Stimulated activated CD8-positive, alpha-beta memory T cell treated with anti-CD3 and anti-CD28 coated beads, Interleukin-12 subunit alpha, Interleukin-12 subunit beta, amount 100 ng/mL, for 24 hours (primary cell): Measurements from ENCODE around the gene RABGEF1.
"Not testable (repeated sequence)": the region's sequence is repeated elsewhere in the genome, so short reads cannot be mapped to it uniquely, and the experiment has no call there.

Source experiments
- DNase-seq: peaks from one replicate; pipeline ENCODE4 v3.0.0-alpha.2; 2020; ENCODE audit errors: extremely low read depth

The RABGEF1 gene

GRCh38 chr7:66815186-66815875 lies 74.8 kb downstream of the RABGEF1 start:
- DNase-seq, result not testable (repeated sequence)

- no peak for DNase-seq
These were observed 75.4 kb downstream of the RABGEF1 start for GRCh38 chr7:66815951-66816350.

GRCh38 chr7:66816658-66817057 lies 76.1 kb downstream of the RABGEF1 start:
- DNase-seq, result not testable (repeated sequence)

- DNase-seq, result not testable (repeated sequence)
These were observed 76.8 kb downstream of the RABGEF1 start for GRCh38 chr7:66817208-66817795.

GRCh38 chr7:66817956-66818355 lies 77.4 kb downstream of the RABGEF1 start:
- not testable (repeated sequence) for DNase-seq

- no peak for DNase-seq
These were observed 83.5 kb downstream of the RABGEF1 start for GRCh38 chr7:66824041-66824440.

- DNase-seq, result not testable (repeated sequence)
These were observed 85.0 kb downstream of the RABGEF1 start for GRCh38 chr7:66825538-66825937.

GRCh38 chr7:66826649-66827048 lies 86.1 kb downstream of the RABGEF1 start:
- no peak for DNase-seq

GRCh38 chr7:66830976-66831375 lies 90.4 kb downstream of the RABGEF1 start:
- DNase-seq, result not testable (repeated sequence)

GRCh38 chr7:66832531-66833351 lies 92.2 kb downstream of the RABGEF1 start:
- no peak for DNase-seq

- DNase-seq, result no peak
These were observed 96.5 kb downstream of the RABGEF1 start for GRCh38 chr7:66837007-66837406.

- DNase-seq, result no peak
These were observed 97.1 kb downstream of the RABGEF1 start for GRCh38 chr7:66837661-66838060.

GRCh38 chr7:66839814-66840213 lies 99.3 kb downstream of the RABGEF1 start:
- no peak for DNase-seq

- DNase-seq, result no peak
These were observed 99.8 kb downstream of the RABGEF1 start for GRCh38 chr7:66840316-66840715.

- no peak for DNase-seq
These were observed 101.4 kb downstream of the RABGEF1 start for GRCh38 chr7:66841898-66842297.

GRCh38 chr7:66843492-66843891 lies 103.0 kb downstream of the RABGEF1 start:
- not testable (repeated sequence) for DNase-seq

- DNase-seq, result peak; percentile 92
These were observed 104.2 kb downstream of the RABGEF1 start for GRCh38 chr7:66844552-66845378.

- DNase-seq, result no peak
These were observed 105.0 kb downstream of the RABGEF1 start for GRCh38 chr7:66845379-66846095.

- not testable (repeated sequence) for DNase-seq
These were observed 105.5 kb downstream of the RABGEF1 start for GRCh38 chr7:66846096-66846445.

- not testable (repeated sequence) for DNase-seq
These were observed 107.0 kb downstream of the RABGEF1 start for GRCh38 chr7:66847523-66847855.
